Osteoblast (primary cell): ENCODE measurements around the gene CXCR3. TPM values are rescaled to one million over a fixed set of nuclear protein-coding genes. Genes with fewer than 3 reads are reported as not detected.

Experiments
- DNase-seq: peaks from one replicate; pipeline ENCODE4 v3.0.0; 2011; ENCODE audit warnings: low spot score, mixed read lengths; ENCODE audit not compliant: insufficient read length; ENCODE audit errors: missing footprints
- H2AFZ ChIP-seq: 2 replicates; pipeline ENCODE4 v1.6.0; 2011; ENCODE audit warnings: mild to moderate bottlenecking, low read length
- H3K27ac ChIP-seq: 2 replicates; pipeline ENCODE4 v1.5.1; 2011; ENCODE audit warnings: mild to moderate bottlenecking, low read depth, low read length, moderate library complexity
- H3K27me3 ChIP-seq: 2 replicates; pipeline ENCODE4 v1.6.0; 2012; ENCODE audit warnings: mild to moderate bottlenecking, control low read depth, inconsistent platforms, low read length, moderate library complexity; ENCODE audit not compliant: insufficient read depth
- H3K36me3 ChIP-seq: 2 replicates; pipeline ENCODE4 v1.5.1; 2011; ENCODE audit warnings: mild to moderate bottlenecking, low read length, control low read depth, moderate library complexity; ENCODE audit not compliant: insufficient read depth
- H3K4me1 ChIP-seq: 2 replicates; pipeline ENCODE4 v1.5.1; 2011; ENCODE audit warnings: mild to moderate bottlenecking, low read length, control low read depth, moderate library complexity; ENCODE audit not compliant: insufficient read depth
- H3K4me2 ChIP-seq: 2 replicates; pipeline ENCODE4 v1.6.0; 2011; ENCODE audit warnings: mild to moderate bottlenecking, low read length; ENCODE audit not compliant: insufficient read depth
- H3K4me3 ChIP-seq: fragments of 200-600 bp; sonication (generic); 3 replicates; pipeline ENCODE4 v1.5.1; 2012; ENCODE audit warnings: mild to moderate bottlenecking, low read length, inconsistent platforms; ENCODE audit not compliant: insufficient read depth
- H3K79me2 ChIP-seq: 2 replicates; pipeline ENCODE4 v1.6.0; 2012; ENCODE audit warnings: mild to moderate bottlenecking, low read length, control low read depth, inconsistent platforms; ENCODE audit not compliant: insufficient read depth
- H3K9me3 ChIP-seq: 2 replicates; pipeline ENCODE4 v1.5.1; 2011; ENCODE audit warnings: low read depth, low read length, control low read depth
- H4K20me1 ChIP-seq: 2 replicates; pipeline ENCODE4 v1.6.0; 2012; ENCODE audit warnings: mild to moderate bottlenecking, low read length, control low read depth; ENCODE audit not compliant: insufficient read depth
- total RNA-seq: library from RNA; depleted of rRNA; stranded (reverse); fragments of >200 nt; gene quantifications from 2 replicates; pipeline ENCODE4 v1.2.3, GENCODE V29; 2012
- TF ChIP-seq, protein P1 (sequence below): IDR thresholded peaks from 2 replicates; pipeline ENCODE4 v1.5.1; 2011; ENCODE audit warnings: mild to moderate bottlenecking, low read depth, low read length, moderate library complexity; ENCODE audit errors: extremely low read depth

The CXCR3 gene
- total RNA-seq, 1 donor, result not detected

- Histone ChIP-seq H3K79me2 (no peaks in the 10 kb centered on the region), H3K36me3 (no peaks in the 10 kb centered on the region), H3K27me3 (no peaks in the 10 kb centered on the region), H3K4me2 (no peak overlapping the region), H4K20me1 (peaks cover 6% of the 10 kb centered on the region), H3K4me1 (no peaks in the 10 kb centered on the region), H3K4me3 (no peak overlapping the region), H3K9me3 (no peaks in the 10 kb centered on the region), H2AFZ (no peak overlapping the region), H3K27ac (no peak overlapping the region)
- TF ChIP-seq, protein P1, sequence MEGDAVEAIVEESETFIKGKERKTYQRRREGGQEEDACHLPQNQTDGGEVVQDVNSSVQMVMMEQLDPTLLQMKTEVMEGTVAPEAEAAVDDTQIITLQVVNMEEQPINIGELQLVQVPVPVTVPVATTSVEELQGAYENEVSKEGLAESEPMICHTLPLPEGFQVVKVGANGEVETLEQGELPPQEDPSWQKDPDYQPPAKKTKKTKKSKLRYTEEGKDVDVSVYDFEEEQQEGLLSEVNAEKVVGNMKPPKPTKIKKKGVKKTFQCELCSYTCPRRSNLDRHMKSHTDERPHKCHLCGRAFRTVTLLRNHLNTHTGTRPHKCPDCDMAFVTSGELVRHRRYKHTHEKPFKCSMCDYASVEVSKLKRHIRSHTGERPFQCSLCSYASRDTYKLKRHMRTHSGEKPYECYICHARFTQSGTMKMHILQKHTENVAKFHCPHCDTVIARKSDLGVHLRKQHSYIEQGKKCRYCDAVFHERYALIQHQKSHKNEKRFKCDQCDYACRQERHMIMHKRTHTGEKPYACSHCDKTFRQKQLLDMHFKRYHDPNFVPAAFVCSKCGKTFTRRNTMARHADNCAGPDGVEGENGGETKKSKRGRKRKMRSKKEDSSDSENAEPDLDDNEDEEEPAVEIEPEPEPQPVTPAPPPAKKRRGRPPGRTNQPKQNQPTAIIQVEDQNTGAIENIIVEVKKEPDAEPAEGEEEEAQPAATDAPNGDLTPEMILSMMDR, result no peak
- peak; percentile 89 for DNase-seq
Observed at GRCh38 chrX:71622576-71623450, 4.5 kb upstream of the CXCR3 start.

DNA sequence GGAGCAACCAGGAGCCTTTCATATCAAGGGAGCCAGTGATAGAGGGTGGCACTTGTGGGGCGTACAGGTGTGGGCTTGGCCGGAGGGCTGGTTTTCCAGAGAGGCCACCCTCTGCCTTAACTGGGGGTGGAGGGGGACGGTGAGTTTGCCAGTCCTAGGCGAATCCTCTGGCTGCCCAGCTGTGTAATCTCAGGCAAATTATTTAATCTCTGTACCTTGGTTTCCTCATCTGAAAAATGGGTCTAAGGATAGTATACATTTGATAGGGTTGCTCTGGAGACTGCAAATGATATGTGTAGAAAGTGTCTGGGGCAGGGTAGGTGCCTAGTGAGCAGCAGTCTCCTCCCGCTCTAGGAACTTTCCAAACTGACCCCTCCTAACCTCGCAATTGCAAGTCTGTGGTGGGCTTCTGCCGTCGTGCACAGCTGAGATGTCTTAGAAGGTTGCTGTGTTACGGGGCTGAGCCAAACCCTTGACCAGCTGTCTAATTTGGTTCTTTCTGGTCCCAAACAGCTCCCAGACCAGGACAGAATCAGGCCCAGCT is 3.8 kb upstream of the CXCR3 start:
- H3K27ac ChIP-seq, result no peak overlapping the region
- no peak overlapping the region for H3K4me2 ChIP-seq
- TF ChIP-seq, protein P1, result no peak
- H3K4me3 ChIP-seq, result no peak overlapping the region
- DNase-seq, result peak; percentile 75
- no peaks in the 10 kb centered on the region for H3K4me1 ChIP-seq
- no peaks in the 10 kb centered on the region for H3K9me3 ChIP-seq
- no peaks in the 10 kb centered on the region for H3K79me2 ChIP-seq
- no peak overlapping the region for H2AFZ ChIP-seq
- no peaks in the 10 kb centered on the region for H3K36me3 ChIP-seq
- H4K20me1 ChIP-seq, result peaks cover 7% of the 10 kb centered on the region
- H3K27me3 ChIP-seq, result no peaks in the 10 kb centered on the region

DNA sequence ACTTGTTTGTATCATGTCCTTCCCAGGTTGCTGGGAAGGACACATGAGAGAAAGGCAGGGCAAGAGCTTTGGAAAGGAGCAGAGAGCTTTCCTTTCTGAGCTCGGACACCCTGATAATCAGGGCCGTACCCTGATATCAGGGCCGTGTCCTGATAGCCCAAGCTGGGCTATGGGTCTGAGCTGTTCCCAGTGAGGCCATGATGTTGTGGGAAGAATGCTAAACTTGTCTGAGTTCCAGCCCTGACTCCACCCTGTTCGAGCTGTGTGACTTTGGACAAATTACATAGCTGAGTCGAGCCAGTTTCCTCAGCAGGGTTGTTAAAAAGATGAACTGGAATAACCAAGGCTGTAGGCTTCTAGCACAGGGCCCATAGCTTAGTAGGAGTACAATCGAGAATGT is 3.3 kb upstream of the CXCR3 start:
- H3K4me2 ChIP-seq, result no peak overlapping the region
- H3K27me3 ChIP-seq, result no peaks in the 10 kb centered on the region
- H4K20me1 ChIP-seq, result peaks cover 10% of the 10 kb centered on the region
- H3K79me2 ChIP-seq, result no peaks in the 10 kb centered on the region
- no peaks in the 10 kb centered on the region for H3K9me3 ChIP-seq
- TF ChIP-seq, protein P1, result no peak
- peak; percentile 80 for DNase-seq
- no peaks in the 10 kb centered on the region for H3K36me3 ChIP-seq
- no peaks in the 10 kb centered on the region for H3K4me1 ChIP-seq
- no peak overlapping the region for H3K27ac ChIP-seq
- H2AFZ ChIP-seq, result no peak overlapping the region
- no peak overlapping the region for H3K4me3 ChIP-seq

- DNase-seq, result peak; percentile 67
- no peak overlapping the region for H2AFZ ChIP-seq
- peaks cover 10% of the 10 kb centered on the region for H4K20me1 ChIP-seq
- H3K27ac ChIP-seq, result no peak overlapping the region
- H3K4me2 ChIP-seq, result no peak overlapping the region
- no peaks in the 10 kb centered on the region for H3K9me3 ChIP-seq
- no peaks in the 10 kb centered on the region for H3K79me2 ChIP-seq
- H3K4me1 ChIP-seq, result no peaks in the 10 kb centered on the region
- no peak overlapping the region for H3K4me3 ChIP-seq
- H3K27me3 ChIP-seq, result no peaks in the 10 kb centered on the region
- TF ChIP-seq, protein P1, result no peak
- H3K36me3 ChIP-seq, result no peaks in the 10 kb centered on the region
Observed at GRCh38 chrX:71619986-71620385, 1.7 kb upstream of the CXCR3 start.
